Ramos (cell line): ENCODE results near the gene IL1RN.

Source experiments
- in situ Hi-C: fragments of 300-500 bp; cut with MboI; formaldehyde crosslinking; loops from one replicate; pipeline ENCODE4 v1.14.3; 2022; ENCODE audit warnings: low sequenced_read_pairs; ENCODE audit not compliant: unreplicated experiment

Gene IL1RN

DNA sequence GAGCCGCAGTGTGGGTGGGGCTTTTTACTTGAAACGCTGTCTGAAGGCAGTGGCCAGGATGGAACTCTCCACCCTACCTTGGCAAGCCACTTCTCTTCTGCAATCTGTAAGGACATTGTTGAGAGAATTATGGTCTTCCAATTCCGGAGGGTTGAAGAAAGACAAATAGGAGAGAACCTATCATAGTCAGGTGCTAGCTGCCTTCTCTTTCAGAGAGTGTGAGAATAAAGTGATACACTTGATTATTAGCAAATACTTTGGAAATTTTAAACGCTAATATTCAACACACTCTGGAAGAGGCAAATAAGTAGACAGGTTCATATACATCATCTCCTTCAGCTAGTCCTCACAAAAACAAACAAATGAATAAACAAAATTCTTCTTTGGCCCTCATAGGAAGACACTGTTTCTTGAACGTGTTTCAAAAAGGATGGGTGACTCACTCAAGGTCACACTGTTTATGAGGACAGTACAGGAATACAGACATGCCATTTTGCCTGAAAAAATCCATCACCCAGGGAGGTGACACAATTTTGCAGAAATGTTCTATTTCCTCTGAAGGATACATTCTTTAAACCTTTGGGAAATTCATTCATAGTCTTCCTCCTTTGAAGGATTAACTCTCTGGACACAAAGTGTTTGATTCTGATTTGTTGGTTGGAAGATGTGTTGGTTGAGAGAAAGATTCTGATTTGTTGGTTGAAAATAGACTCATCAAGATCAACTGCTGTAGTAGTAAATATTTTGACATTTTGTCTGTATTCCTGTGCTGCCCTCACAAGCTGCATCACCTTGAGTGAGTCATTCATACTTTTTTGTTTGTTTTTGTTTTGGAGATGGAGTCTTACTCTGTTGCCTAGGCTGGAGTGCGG is 2.2 kb upstream of the IL1RN start:
- in situ Hi-C loops: no loop called here

DNA sequence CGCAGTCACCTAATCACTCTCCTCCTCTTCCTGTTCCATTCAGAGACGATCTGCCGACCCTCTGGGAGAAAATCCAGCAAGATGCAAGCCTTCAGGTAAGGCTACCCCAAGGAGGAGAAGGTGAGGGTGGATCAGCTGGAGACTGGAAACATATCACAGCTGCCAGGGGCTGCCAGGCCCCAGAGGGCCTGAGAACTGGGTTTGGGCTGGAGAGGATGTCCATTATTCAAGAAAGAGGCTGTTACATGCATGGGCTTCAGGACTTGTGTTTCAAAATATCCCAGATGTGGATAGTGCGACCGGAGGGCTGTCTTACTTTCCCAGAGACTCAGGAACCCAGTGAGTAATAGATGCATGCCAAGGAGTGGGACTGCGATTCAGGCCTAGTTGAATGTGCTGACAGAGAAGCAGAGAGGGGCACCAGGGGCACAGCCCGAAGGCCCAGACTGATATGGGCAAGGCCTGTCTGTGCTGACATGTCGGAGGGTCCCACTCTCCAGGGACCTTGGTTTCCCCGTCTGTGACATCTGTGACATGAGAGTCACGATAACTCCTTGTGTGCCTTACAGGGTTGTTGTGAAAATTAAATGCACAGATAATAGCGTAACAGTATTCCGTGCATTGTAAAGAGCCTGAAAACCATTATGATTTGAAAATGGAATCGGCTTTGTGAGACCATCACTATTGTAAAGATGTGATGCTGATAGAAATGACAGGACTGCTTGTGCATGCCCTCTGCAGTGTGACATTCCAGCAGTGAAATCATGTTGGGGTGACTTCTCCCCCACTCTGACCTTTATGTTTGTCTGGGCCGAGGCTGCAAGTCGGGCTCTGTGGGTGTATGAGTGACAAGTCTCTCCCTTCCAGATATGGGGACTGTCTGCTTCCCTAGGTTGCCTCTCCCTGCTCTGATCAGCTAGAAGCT is 510 bp downstream of the IL1RN start:
- in situ Hi-C loops: no loop called here

DNA sequence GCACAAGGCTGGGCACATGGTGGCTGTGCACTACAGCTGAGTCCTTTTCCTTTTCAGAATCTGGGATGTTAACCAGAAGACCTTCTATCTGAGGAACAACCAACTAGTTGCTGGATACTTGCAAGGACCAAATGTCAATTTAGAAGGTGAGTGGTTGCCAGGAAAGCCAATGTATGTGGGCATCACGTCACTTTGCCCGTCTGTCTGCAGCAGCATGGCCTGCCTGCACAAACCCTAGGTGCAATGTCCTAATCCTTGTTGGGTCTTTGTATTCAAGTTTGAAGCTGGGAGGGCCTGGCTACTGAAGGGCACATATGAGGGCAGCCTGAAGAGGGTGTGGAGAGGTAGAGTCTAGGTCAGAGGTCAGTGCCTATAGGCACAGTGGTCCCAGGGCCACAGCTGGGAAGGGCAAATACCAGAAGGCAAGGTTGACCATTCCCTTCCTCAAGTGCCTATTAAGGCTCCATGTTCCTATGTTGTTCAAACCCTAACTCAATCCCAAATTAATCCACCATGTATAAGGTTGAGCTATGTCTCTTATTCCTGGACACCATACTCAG is 2.2 kb downstream of the IL1RN start:
- in situ Hi-C loops: loop anchor here (10.0 kb wide), 1 partner anchor 235 kb away; no protein-coding TSS in a partner anchor

DNA sequence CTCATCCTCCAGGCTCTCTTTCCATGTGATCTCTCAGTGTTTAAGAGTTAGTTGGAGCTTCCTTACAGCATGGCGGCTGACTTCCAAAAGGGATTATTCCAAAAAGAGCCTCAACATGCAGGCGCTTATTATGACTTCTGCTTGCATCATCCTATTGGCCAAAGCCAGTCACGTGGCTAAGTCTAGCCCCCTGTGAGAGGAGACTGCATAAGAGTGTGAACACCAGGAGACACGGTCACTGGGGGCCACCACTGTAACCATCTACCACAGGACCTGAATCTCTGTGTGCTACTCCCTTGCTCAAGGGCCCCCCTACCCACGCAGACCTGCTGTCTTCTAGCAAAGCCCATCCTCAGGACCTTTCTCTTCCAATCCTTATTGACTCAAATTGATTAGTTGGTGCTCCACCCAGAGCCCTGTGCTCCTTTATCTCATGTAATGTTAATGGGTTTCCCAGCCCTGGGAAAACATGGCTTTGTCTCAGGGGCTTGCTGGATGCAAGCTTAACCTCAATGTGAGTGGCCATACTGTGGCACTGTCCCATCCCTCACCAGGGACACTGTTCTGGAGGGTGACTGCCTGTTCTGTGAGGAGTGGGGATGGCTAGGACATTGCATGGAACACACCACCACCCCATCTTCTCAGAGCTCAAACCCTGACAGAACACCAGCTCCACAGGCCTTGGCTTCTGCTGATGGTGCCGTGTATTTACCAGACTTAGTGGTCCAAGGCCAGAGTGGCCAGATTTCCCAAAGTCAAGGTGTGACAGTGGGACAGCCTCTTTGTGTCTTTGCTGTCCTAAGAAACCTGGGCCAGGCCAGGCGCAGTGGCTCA is 4.2 kb downstream of the IL1RN start:
- in situ Hi-C loops: loop anchor here (10.0 kb wide), 1 partner anchor 233 kb away; no protein-coding TSS in a partner anchor

DNA sequence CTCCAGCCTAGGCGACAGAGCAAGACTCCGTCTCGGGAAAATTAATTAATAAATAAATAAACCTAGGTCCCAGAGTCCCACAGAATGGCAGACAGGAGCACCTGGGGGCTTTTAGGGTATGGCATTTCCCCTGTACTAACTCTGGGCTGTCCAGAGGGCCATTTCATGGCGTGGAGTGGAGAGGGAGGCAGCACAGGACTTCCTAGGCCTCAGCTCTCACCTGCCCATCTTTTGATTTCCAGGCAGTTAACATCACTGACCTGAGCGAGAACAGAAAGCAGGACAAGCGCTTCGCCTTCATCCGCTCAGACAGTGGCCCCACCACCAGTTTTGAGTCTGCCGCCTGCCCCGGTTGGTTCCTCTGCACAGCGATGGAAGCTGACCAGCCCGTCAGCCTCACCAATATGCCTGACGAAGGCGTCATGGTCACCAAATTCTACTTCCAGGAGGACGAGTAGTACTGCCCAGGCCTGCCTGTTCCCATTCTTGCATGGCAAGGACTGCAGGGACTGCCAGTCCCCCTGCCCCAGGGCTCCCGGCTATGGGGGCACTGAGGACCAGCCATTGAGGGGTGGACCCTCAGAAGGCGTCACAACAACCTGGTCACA is 5.1 kb downstream of the IL1RN start:
- in situ Hi-C loops: loop anchor here (10.0 kb wide), 1 partner anchor 232 kb away; no protein-coding TSS in a partner anchor

DNA sequence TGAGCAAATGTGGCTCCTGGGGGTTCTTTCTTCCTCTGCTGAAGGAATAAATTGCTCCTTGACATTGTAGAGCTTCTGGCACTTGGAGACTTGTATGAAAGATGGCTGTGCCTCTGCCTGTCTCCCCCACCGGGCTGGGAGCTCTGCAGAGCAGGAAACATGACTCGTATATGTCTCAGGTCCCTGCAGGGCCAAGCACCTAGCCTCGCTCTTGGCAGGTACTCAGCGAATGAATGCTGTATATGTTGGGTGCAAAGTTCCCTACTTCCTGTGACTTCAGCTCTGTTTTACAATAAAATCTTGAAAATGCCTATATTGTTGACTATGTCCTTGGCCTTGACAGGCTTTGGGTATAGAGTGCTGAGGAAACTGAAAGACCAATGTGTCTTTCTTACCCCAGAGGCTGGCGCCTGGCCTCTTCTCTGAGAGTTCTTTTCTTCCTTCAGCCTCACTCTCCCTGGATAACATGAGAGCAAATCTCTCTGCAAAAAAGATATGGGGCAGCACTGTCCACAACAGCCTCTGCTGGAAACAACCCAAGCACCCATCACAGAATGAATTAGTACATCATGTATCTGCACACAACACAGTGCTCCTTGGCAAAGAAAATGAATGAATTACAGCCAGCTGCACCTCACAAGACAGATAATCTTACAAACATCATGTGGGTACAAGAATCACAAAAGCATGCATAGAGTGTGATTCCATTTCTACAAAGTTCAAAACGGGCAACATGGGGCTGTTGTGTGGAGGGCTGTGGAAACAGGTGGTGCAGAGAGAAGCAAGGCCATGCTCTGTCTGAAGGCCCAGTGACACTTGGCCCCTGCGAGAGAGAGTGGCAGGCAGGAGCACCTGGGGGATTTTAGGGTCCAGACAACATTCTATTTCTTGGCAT is 6.6 kb downstream of the IL1RN start:
- in situ Hi-C loops: loop anchor here (10.0 kb wide), 1 partner anchor 231 kb away; no protein-coding TSS in a partner anchor

DNA sequence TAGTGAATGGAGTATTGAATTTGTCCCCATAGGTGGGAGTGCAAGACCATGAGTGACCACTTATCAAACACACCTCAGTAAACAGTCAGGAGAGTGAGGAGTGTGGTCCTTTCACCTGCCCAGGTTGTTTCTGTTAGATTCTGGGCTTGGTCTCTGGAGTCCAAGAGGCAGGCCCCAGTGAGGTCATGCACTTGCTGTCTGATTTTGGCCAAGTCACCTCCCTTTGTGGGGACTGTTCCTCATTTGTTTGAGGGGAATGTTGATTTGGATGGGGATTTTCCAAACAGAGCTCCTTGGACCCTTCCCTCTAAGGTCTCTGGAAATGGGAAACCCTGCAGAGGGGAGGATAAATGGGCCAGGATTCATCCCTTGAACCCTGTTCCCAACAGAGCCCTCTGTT is 7.3 kb downstream of the IL1RN start:
- in situ Hi-C loops: loop anchor here (10.0 kb wide), 1 partner anchor 230 kb away; no protein-coding TSS in a partner anchor

DNA sequence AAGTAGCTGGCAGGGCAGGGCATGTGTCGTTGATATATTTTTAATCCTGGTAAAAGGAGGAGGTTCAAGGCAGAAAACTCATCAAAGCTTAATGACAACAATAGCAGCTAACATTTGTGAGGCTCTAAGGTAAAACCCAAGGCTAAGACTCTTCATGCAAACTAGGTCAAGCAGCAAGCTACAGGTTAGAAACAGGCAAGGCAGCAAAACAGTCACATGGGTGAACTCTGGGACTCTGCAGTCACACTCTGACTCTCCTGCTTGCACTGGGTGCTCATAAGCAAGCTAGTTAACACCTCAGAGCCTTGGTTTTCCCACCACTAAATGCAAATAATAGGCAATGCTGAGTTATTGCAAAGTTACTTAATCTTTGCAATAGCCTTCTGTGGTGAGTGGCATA is 7.9 kb downstream of the IL1RN start:
- in situ Hi-C loops: loop anchor here (10.0 kb wide), 1 partner anchor 229 kb away; no protein-coding TSS in a partner anchor

DNA sequence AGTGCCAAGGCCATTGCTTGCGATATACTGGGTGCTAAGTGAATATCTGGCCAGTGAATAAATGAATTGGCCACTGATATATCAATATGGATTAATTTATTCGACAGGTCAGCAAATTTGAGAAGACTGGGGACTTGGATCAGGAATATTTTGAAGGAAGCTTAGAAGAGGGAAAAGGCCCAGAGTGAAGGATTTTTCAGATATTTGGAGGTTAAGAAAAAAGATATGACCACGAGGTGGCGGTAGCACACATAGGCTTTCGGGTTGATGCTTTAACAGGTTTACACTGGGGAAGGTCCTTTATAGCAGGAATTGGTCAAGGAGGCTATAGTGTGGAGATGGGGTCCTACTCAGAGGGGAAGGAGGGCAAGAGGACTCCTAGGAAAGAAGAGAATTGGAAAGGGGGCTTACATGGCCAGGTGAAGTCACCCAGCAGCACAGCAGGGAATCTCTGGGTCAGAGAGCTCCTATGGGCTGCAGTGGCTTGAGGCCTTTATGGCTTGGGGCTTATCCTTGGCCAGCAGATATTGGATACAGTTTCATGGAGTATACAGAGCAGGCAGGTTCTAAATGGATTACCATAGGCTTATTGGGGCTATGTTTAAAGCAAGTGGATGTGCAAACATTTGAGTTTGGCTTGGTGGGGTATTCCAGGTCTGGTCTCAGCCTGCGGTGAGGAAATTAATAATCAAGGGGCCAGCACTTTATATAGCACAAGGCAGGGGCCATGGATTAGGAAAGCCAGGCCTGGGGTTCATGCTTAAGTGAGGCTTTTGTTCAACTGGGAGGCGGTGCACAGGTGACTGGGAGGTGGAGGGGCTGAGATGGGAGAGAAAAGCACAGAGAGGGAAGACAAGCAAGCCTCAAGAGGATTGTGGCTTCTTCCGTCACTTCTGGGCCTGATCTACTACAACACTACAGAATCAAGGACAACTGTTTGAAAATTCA is 9.7 kb downstream of the IL1RN start:
- in situ Hi-C loops: loop anchor here (10.0 kb wide), 1 partner anchor 228 kb away; no protein-coding TSS in a partner anchor

DNA sequence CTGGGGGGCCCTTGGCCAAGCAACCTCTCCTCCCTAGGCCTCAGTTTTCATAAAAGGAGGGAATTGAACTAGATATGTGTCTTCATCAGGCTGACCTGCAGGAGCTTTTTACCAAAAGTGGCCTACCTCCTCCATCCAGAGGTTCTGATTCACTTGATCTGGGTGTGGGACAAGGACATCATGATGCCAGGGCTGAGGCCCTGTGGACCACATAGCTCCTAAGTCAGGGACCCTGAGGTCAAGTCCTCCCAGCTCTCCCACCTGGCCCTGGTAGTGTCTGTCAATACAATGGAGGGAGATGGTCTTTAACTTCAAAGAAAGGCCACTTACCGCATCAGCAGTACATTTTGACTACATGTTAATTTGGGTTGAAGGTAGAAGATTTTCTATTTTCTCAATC is 10.4 kb downstream of the IL1RN start:
- in situ Hi-C loops: loop anchor here (10.0 kb wide), 1 partner anchor 227 kb away; no protein-coding TSS in a partner anchor

DNA sequence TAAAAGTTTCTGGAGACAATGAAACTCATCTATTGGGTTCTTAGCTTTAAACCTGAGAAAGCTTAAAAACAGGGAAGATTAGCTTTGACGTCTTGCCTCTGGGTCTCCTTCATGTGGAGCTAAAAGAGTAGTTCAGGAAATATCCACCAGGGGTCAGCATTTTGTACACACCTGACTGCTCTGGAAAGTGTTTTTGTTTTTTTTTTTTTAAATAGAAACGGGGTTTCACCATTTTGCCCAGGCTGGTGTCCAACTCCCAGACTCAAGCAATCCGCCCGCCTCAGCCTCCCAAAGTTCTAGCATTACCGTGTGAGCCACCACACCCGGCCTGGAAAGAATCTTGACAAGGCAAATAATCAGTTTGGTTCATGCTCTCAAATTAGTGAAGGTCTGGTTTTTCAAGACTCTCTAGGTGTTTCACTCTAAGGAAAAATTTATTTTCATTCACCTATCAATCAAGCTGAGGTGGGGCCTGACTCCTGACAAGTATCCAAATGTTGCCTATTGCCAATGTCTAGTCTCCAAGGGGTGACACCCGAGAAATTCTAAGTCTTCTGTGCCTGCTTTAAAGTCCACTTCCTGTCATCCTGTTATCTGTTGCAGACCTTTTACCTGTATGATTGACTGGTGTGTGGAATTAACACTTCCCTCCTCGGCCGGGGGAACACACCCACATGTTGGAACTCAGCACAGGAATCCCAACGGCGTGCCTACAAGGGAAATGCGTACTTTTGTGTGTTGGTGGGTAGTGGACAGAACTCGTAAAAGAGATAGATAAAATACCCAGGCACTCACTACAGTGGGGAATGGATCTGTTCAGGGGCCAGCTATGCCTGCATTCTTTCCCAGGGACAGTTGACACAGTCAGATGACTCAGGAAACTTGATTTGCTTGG is 11.3 kb downstream of the IL1RN start:
- in situ Hi-C loops: loop anchor here (10.0 kb wide), 1 partner anchor 226 kb away; no protein-coding TSS in a partner anchor

DNA sequence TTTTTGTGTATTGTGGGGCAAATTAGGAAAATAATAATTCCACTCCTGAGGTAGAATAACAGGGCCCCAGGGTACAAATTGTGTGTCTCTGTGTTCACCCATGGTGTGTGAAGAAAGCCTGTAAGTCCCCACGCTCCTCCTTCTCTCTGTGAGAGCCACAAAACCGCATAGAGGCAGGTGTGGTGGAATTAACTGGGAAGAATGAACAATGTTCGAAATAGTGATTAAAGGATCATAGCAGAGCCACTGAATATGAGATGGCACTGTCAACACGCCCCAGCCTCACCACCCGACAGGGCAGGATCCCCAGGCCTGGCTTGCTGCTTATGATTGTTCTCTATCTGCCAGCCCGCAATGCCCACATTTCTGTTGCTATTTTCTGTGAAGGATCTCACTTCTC is 14.1 kb downstream of the IL1RN start:
- in situ Hi-C loops: no loop called here

DNA sequence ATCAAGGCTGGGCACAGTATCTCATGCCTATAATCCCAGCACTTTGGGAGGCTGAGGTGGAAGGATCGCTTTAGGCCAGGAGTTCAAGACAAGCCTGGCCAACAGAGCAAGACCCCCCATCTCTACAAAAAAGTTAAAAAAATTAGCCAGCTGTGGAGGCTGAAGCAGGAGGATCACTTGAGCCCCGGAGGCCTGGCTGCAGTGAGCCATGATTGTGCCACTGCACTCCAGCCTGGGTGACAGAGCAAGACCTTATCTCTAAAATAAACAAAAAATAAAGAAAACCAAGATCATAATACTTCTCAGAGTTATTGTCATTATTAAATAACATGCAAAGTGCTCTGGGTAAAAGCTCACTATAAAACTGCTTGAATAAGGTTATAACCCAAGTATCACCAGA is 14.9 kb downstream of the IL1RN start:
- in situ Hi-C loops: no loop called here

DNA sequence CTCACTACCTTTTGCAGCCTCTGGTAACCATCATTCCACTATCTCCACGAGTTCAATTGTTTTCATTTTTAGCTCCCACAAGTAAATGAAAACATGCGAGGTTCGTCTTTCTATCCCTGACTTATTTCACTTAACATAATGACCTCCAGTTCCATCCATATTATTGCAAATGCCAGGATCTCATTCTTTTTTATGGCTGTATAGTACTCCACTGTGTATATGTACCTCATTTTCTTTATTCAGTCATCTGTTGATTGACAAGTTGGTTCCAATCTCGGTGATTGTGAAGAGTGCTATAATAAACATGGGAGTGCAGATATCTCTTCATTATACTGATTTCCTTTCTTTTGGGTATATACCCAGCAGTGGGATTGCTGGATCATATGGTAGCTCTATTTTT is 16.9 kb downstream of the IL1RN start:
- in situ Hi-C loops: no loop called here

DNA sequence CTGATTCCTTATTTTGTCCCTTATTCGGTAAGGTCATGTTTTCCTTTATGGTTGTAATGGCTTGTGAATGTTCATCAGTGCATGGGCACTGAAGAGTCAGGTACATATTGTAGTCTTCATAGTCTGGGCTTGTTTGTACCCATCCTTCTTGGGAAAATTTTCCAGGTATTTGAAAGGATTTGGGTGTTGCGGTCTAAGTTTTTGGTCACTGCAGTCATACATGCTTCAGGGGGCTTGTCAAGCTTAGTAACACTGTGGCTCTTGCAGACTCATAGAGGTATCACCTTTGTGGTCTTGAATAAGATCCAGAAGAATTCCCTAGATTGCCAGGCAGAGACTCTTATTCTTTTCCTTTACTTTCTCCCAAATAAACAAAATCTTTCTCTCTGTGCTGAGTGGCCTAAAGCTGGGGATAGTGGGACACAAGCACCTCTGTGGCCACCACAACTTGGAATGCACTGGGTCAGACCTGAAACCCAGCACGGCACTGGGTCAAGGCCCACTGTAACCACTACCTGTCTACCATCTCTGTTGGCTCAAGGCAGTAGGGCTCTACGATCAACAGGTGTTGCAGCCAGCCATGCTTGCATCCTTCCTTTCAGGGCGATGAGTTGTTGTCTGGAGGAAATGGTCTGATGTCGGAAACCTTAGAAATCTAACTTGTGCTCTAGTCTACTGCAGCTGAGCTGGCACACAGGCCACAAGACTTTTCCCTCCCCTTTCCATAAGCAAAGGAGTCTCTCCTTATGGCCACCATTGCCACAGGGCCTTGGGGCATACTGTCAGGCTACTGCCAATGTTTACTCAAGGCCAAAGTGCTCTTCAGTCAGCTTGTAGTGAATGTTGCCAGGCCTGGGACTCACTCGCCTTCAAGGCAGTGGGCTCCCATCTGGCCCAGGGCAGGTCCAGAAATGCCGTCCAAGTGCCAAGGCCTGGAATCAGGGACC is 21.5 kb downstream of the IL1RN start:
- in situ Hi-C loops: no loop called here
